GM23248 (cell line): ENCODE results near the gene CCDC69. TPM values are rescaled to one million over a fixed set of nuclear protein-coding genes. Genes with fewer than 3 reads are reported as not detected.

Experiments
- DNase-seq: peaks from one replicate; pipeline ENCODE4 v3.0.0-alpha.2; 2015
- H2AFZ ChIP-seq: fragments of 200-600 bp; sonication (generic); 2 replicates; pipeline ENCODE4 v1.6.1; 2016; ENCODE audit warnings: antibody characterized with exemption
- H3F3A ChIP-seq: fragments of 200-600 bp; sonication (generic); 2 replicates; pipeline ENCODE4 v1.6.1; 2016; ENCODE audit warnings: mild to moderate bottlenecking, antibody characterized with exemption, mixed run types; ENCODE audit not compliant: insufficient read depth
- H3K27ac ChIP-seq: fragments of 200-600 bp; sonication (generic); 2 replicates; pipeline ENCODE4 v1.5.1; 2016; ENCODE audit warnings: mild to moderate bottlenecking
- H3K27me3 ChIP-seq: fragments of 200-600 bp; sonication (generic); replicated peaks from 2 replicates; pipeline ENCODE4 v1.6.1; 2016; ENCODE audit warnings: mild to moderate bottlenecking; ENCODE audit not compliant: insufficient read depth
- H3K36me3 ChIP-seq: fragments of 200-600 bp; sonication (generic); 2 replicates; pipeline ENCODE4 v1.6.1; 2016; ENCODE audit warnings: low read depth, mild to moderate bottlenecking
- H3K4me1 ChIP-seq: fragments of 200-600 bp; sonication (generic); 2 replicates; pipeline ENCODE4 v1.6.1; 2016; ENCODE audit warnings: mild to moderate bottlenecking; ENCODE audit not compliant: insufficient read depth
- H3K4me2 ChIP-seq: fragments of 200-600 bp; sonication (generic); one replicate; pipeline ENCODE4 v1.6.1; 2016; ENCODE audit warnings: mild to moderate bottlenecking; ENCODE audit not compliant: unreplicated experiment
- H3K4me3 ChIP-seq: fragments of 200-600 bp; sonication (generic); 2 replicates; pipeline ENCODE4 v1.5.1; 2016; ENCODE audit warnings: mild to moderate bottlenecking
- H3K79me2 ChIP-seq: fragments of 200-600 bp; sonication (generic); 2 replicates; pipeline ENCODE4 v1.6.1; 2016; ENCODE audit warnings: mild to moderate bottlenecking; ENCODE audit not compliant: insufficient read depth
- H3K9ac ChIP-seq: fragments of 200-600 bp; sonication (generic); 2 replicates; pipeline ENCODE4 v1.6.1; 2016; ENCODE audit warnings: mild to moderate bottlenecking
- H3K9me2 ChIP-seq: fragments of 200-600 bp; sonication (generic); 2 replicates; pipeline ENCODE4 v1.6.1; 2016; ENCODE audit warnings: mixed run types, mild to moderate bottlenecking, moderate library complexity; ENCODE audit not compliant: insufficient read depth
- H3K9me3 ChIP-seq: fragments of 200-600 bp; sonication (generic); one replicate; pipeline ENCODE4 v1.6.1; 2017; ENCODE audit warnings: low read depth
- H4K20me1 ChIP-seq: fragments of 200-600 bp; sonication (generic); 2 replicates; pipeline ENCODE4 v1.6.0; 2016; ENCODE audit not compliant: insufficient read depth
- EZH2 ChIP-seq: fragments of 200-600 bp; sonication (generic); IDR thresholded peaks from 2 replicates; pipeline ENCODE4 v1.6.1; 2018; ENCODE audit warnings: antibody characterized with exemption, mild to moderate bottlenecking; ENCODE audit not compliant: insufficient read depth, poor library complexity, severe bottlenecking
- EZH2phosphoT487 ChIP-seq: fragments of 200-600 bp; sonication (generic); IDR thresholded peaks from 2 replicates; pipeline ENCODE4 v1.6.1; 2018; ENCODE audit warnings: antibody characterized with exemption, moderate library complexity, mild to moderate bottlenecking, low read depth; ENCODE audit not compliant: insufficient read depth
- WGBS, 2 experiments: methylation state at CpG; one replicate each; pipeline ENCODE4 v1.1.6; 2015 to 2017; ENCODE audit warnings: low lambda C conversion rate in 2 of 2, low coverage in 1 of 2; ENCODE audit errors: missing lambda C conversion rate in 2 of 2; 5-methylcytosine and 5-hydroxymethylcytosine counted together
- in situ Hi-C: fragments of 300-500 bp; cut with MboI; formaldehyde crosslinking; loops from 2 replicates; pipeline ENCODE4 v1.15.0; 2020
- polyA plus RNA-seq: library from polyadenylated mRNA; unstranded; fragments of >200 nt; fragmentation: Nextera tagmentation; extraction: Ambion mirVana; gene quantifications from 2 replicates; pipeline ENCODE4 v1.2.1, GENCODE V29; 2016
- total RNA-seq: library from RNA; depleted of rRNA; stranded (reverse); fragments of >200 nt; shearing (Covaris generic); gene quantifications from 2 replicates; pipeline ENCODE4 v1.2.3, GENCODE V29; 2014

Gene CCDC69
- total and polyA plus RNA-seq, 2 experiments from 2014 or later, result 0.54 to 0.56 TPM

GRCh38 chr5:151264113-151264512 is 40.2 kb upstream of the CCDC69 start:
- WGBS, 2 experiments, result 23 to 24% methylated on average over 1 of the region's 1 CpG
- Histone ChIP-seq H3K9me3 (no peaks in the 10 kb centered on the region), H3K79me2 (no peaks in the 10 kb centered on the region), H3F3A (no peaks in the 10 kb centered on the region), H3K4me3 (no peak overlapping the region), H3K4me1 (peaks cover 9% of the 10 kb centered on the region), H3K9ac (no peak overlapping the region), H4K20me1 (no peaks in the 10 kb centered on the region), H3K27ac (peak overlapping the region; percentile 46), H3K4me2 (peak overlapping the region; percentile 50), H3K36me3 (no peaks in the 10 kb centered on the region), H3K27me3 (no peaks in the 10 kb centered on the region), H3K9me2 (no peaks in the 10 kb centered on the region), H2AFZ (peak overlapping the region; percentile 64)
- TF ChIP-seq EZH2 (no peak), EZH2phosphoT487 (no peak)
- in situ Hi-C loops, result no loop called here
- peak; percentile 86 for DNase-seq

GRCh38 chr5:151262532-151262931 is 38.6 kb upstream of the CCDC69 start:
- in situ Hi-C loops, result no loop called here
- H3K9ac ChIP-seq, result no peak overlapping the region
- no peaks in the 10 kb centered on the region for H3K36me3 ChIP-seq
- H3K79me2 ChIP-seq, result no peaks in the 10 kb centered on the region
- H3K4me2 ChIP-seq, result no peak overlapping the region
- no peak overlapping the region for H3K27ac ChIP-seq
- H3K4me3 ChIP-seq, result no peak overlapping the region
- no peaks in the 10 kb centered on the region for H3K9me2 ChIP-seq
- WGBS, 2 experiments, result 77 to 92% methylated on average over 3 of the region's 3 CpGs
- no peak for TF ChIP-seq EZH2
- no peak for TF ChIP-seq EZH2phosphoT487
- no peak overlapping the region for H2AFZ ChIP-seq
- H3K9me3 ChIP-seq, result no peaks in the 10 kb centered on the region
- H3K27me3 ChIP-seq, result no peaks in the 10 kb centered on the region
- H3K4me1 ChIP-seq, result peaks cover 18% of the 10 kb centered on the region
- no peak for DNase-seq
- 0 out of 2 replicates have a peak, but pooled peaks cover 3% of the 10 kb centered on the region for H3F3A ChIP-seq
- no peaks in the 10 kb centered on the region for H4K20me1 ChIP-seq

- Histone ChIP-seq H3K36me3 (no peaks in the 10 kb centered on the region), H3K27ac (no peak overlapping the region), H3K9me3 (no peaks in the 10 kb centered on the region), H3K4me3 (no peak overlapping the region), H3F3A (0 out of 2 replicates have a peak, but pooled peaks cover 3% of the 10 kb centered on the region), H3K79me2 (no peaks in the 10 kb centered on the region), H3K27me3 (no peaks in the 10 kb centered on the region), H4K20me1 (no peaks in the 10 kb centered on the region), H3K4me1 (peaks cover 20% of the 10 kb centered on the region), H3K9ac (no peak overlapping the region), H3K4me2 (no peak overlapping the region), H3K9me2 (no peaks in the 10 kb centered on the region), H2AFZ (no peak overlapping the region)
- in situ Hi-C loops, result no loop called here
- 94 to 97% methylated on average over 4 of the region's 4 CpGs for WGBS, 2 experiments
- TF ChIP-seq EZH2phosphoT487, result no peak
- TF ChIP-seq EZH2, result no peak
- DNase-seq, result no peak
These were observed 36.0 kb upstream of the CCDC69 start for GRCh38 chr5:151259931-151260330.

GRCh38 chr5:151258816-151259215 is 34.9 kb upstream of the CCDC69 start:
- Histone ChIP-seq H2AFZ (no peak overlapping the region), H3K4me1 (peaks cover 18% of the 10 kb centered on the region), H3K9me2 (no peaks in the 10 kb centered on the region), H3K27me3 (no peaks in the 10 kb centered on the region), H3K27ac (no peak overlapping the region), H3F3A (0 out of 2 replicates have a peak, but pooled peaks cover 3% of the 10 kb centered on the region), H3K4me3 (no peak overlapping the region), H3K79me2 (peaks cover 10% of the 10 kb centered on the region; the same call in 1 of the 2 replicates), H4K20me1 (no peaks in the 10 kb centered on the region), H3K9me3 (no peaks in the 10 kb centered on the region), H3K36me3 (no peaks in the 10 kb centered on the region), H3K9ac (no peak overlapping the region), H3K4me2 (no peak overlapping the region)
- no peak for DNase-seq
- 0% methylated on average over 1 of the region's 1 CpG for WGBS, 2 experiments
- in situ Hi-C loops, result no loop called here
- TF ChIP-seq EZH2phosphoT487, result no peak
- no peak for TF ChIP-seq EZH2

GRCh38 chr5:151258201-151258611 is 34.3 kb upstream of the CCDC69 start:
- 90 to 94% methylated on average over 7 of the region's 7 CpGs for WGBS, 2 experiments
- Histone ChIP-seq H2AFZ (no peak overlapping the region), H3K9me3 (no peaks in the 10 kb centered on the region), H3K9ac (no peak overlapping the region), H3K27ac (no peak overlapping the region), H3K9me2 (no peaks in the 10 kb centered on the region), H3F3A (0 out of 2 replicates have a peak, but pooled peaks cover 3% of the 10 kb centered on the region), H3K27me3 (no peaks in the 10 kb centered on the region), H4K20me1 (no peaks in the 10 kb centered on the region), H3K4me1 (peaks cover 15% of the 10 kb centered on the region), H3K4me3 (no peak overlapping the region), H3K79me2 (peaks cover 10% of the 10 kb centered on the region; the same call in 1 of the 2 replicates), H3K4me2 (no peak overlapping the region), H3K36me3 (no peaks in the 10 kb centered on the region)
- in situ Hi-C loops, result no loop called here
- TF ChIP-seq EZH2 (no peak), EZH2phosphoT487 (no peak)
- DNase-seq, result no peak
